ENCODE data around the gene SLC4A5. TPM values are rescaled to one million over a fixed set of nuclear protein-coding genes. Genes with fewer than 3 reads are reported as not detected.

Gene SLC4A5
- total RNA-seq, 2 experiments from 2014 or later = 1.1 to 2.3 TPM

DNA sequence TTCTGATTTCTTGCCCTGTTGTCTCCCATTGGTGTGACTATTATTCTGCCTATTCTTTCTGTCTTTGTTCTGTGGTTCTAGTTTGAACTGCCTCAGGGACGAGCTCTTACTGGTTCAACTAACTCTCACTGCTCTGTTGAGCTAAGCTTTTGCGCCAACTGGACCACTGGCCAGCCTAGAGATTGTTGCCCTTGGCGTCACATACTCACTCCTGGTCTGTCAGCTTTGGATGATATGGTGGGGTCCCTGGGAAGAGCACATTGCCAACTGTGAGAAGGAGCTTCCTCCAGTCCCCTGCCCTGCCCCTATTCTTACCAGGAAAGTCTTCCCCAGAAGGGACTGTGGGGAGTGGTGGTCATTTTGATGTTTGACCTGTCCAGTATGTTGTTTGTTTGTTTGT lies 138.8 kb downstream of the SLC4A5 start:
- Mint-ChIP-seq H3K9me3 (no peaks in the 10 kb centered on the region), H3K27ac (peak overlapping the region; percentile 93), H3K27me3 (ENCODE audit: low read depth) (no peaks in the 10 kb centered on the region), H3K36me3 (ENCODE audit: low read depth) (peaks cover 83% of the 10 kb centered on the region), H3K4me3 (peak overlapping the region; percentile 48), H3K4me1 (ENCODE audit: low read depth) (peaks cover 70% of the 10 kb centered on the region)
- CTCF ChIA-PET = interaction anchor here (0.6 to 1.7 kb wide), 2 partner anchors 99 to 378 kb away, joined by 5 to 6 read pairs; no protein-coding TSS in a partner anchor
- no peak for DNase-seq
- intact Hi-C loops (cut with micrococcal nuclease) = no loop called here

DNA sequence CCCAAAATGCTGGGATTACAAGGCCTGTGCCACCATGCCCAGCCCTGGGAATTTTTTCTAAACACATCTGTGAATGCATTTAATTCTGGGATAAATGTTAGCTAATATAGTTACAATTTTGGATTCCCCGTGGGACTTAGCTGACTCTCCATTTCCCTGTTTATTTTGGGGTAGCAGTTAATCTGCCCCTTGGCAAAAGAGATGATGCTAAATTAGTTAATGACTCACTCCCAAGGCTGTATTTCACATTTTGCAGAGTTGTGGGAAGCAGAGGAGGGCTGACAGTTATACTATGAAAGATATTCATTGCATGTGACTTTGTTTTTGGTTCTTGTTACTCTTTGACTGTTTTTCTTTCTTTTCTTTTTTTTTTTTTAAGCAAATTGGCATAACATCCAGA lies 141.6 kb downstream of the SLC4A5 start:
- H3K9me3 Mint-ChIP-seq = no peaks in the 10 kb centered on the region
- H3K36me3 Mint-ChIP-seq (ENCODE audit: low read depth) = peaks cover 70% of the 10 kb centered on the region
- H3K27me3 Mint-ChIP-seq (ENCODE audit: low read depth) = no peaks in the 10 kb centered on the region
- H3K27ac Mint-ChIP-seq = peak overlapping the region; percentile 99
- CTCF ChIA-PET = interaction anchor here (0.7 to 0.9 kb wide), 2 partner anchors 13 to 375 kb away, joined by 3 read pairs; no protein-coding TSS in a partner anchor
- intact Hi-C loops (cut with micrococcal nuclease) = no loop called here
- H3K4me3 Mint-ChIP-seq = peak overlapping the region; percentile 97
- DNase-seq = no peak
- peaks cover 65% of the 10 kb centered on the region for H3K4me1 Mint-ChIP-seq (ENCODE audit: low read depth)

DNA sequence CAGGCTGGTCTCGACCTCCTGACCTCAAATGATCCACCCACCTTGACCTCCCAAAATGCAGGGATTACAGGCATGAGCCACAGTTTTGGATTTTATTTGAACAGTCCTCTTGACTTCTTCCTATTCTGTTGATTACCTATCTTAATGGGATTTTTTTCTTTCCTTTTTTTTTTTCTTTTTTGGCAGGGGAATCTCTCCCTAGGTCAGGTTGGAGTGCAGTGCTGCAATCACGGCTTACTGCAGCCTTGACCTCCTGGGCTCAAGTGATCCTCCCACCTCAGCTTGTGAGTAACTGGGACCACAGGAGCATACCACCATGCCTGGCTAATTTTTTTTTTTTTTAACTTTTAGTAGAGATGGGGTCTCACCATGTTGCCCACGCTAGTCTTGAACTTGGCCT lies 142.0 kb downstream of the SLC4A5 start:
- CTCF ChIA-PET = interaction anchor here (0.7 to 3.2 kb wide), 3 partner anchors 14 to 374 kb away, joined by 3 to 13 read pairs (median 3); partner anchors contain the start of gene MOB1A
- Mint-ChIP-seq H3K27ac (peak overlapping the region; percentile 99), H3K27me3 (ENCODE audit: low read depth) (no peaks in the 10 kb centered on the region), H3K9me3 (no peaks in the 10 kb centered on the region), H3K4me1 (ENCODE audit: low read depth) (peaks cover 61% of the 10 kb centered on the region), H3K36me3 (ENCODE audit: low read depth) (peaks cover 66% of the 10 kb centered on the region), H3K4me3 (peak overlapping the region; percentile 97)
- no peak for DNase-seq
- intact Hi-C loops (cut with micrococcal nuclease) = no loop called here

DNA sequence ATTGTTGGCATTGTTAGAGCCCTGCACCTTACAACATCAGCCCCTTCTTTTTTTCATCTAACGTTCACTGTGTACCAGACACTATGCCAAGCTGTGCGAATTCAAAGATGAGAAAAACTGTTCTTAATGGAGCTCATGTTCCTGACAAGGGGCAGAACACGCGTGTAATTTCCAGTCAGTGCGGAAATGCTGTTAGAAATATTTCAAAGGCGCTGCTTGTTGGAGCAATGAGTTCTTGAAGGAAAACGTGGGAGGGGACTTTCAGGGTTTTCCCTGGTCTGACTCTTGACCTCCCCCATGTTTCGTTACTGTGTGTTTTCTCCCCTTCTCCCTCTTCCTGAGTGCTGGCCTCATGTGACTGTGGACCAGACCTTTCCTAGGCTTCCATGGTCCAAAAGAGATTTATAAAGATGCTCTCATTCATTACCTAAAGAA lies 143.3 kb downstream of the SLC4A5 start:
- peak; percentile 72 for DNase-seq
- H3K27me3 Mint-ChIP-seq (ENCODE audit: low read depth) = no peaks in the 10 kb centered on the region
- H3K9me3 Mint-ChIP-seq = no peaks in the 10 kb centered on the region
- H3K4me1 Mint-ChIP-seq (ENCODE audit: low read depth) = peaks cover 48% of the 10 kb centered on the region
- H3K36me3 Mint-ChIP-seq (ENCODE audit: low read depth) = peaks cover 54% of the 10 kb centered on the region
- peak overlapping the region; percentile 97 for H3K4me3 Mint-ChIP-seq
- peak overlapping the region; percentile 99 for H3K27ac Mint-ChIP-seq
- CTCF ChIA-PET = interaction anchor here (0.6 to 3.2 kb wide), 7 partner anchors 16 to 378 kb away, joined by 3 to 13 read pairs (median 4); partner anchors contain the start of gene MOB1A
- intact Hi-C loops (cut with micrococcal nuclease) = loop anchor here (1.0 to 5.0 kb wide), 4 partner anchors 53 to 259 kb away; partner anchors contain the start of genes BOLA3 and WBP1

DNA sequence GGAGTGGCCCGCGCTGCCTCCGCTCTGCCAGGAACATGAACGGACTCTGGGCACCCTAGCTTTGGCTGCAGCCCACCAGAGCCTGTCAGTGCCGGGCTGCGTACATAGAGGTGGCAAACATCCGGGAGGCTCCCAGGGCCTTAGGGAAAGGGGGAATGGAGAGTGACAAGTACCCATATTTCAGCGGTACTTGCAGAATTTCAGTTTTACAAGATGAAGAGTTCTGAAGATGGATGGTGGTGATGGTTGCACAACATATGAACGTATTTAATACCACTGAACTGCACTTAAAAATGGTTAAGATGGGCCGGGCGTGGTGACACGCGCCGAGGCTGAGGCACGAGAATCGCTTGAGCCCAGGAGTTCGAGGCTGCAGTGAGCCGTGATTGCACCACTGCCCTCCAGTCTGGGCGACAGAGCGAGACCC lies 143.9 kb downstream of the SLC4A5 start:
- intact Hi-C loops (cut with micrococcal nuclease) = loop anchor here (2.0 to 5.0 kb wide), 3 partner anchors 78 to 260 kb away; partner anchors contain the start of gene WBP1
- Mint-ChIP-seq H3K27me3 (ENCODE audit: low read depth) (no peaks in the 10 kb centered on the region), H3K4me3 (peak overlapping the region; percentile 97), H3K36me3 (ENCODE audit: low read depth) (peaks cover 48% of the 10 kb centered on the region), H3K9me3 (no peaks in the 10 kb centered on the region), H3K27ac (peak overlapping the region; percentile 99), H3K4me1 (ENCODE audit: low read depth) (peaks cover 42% of the 10 kb centered on the region)
- CTCF ChIA-PET = interaction anchor here (0.6 to 3.2 kb wide), 8 partner anchors 11 to 377 kb away, joined by 3 to 13 read pairs (median 4); partner anchors contain the start of gene MOB1A
- no peak for DNase-seq

DNA sequence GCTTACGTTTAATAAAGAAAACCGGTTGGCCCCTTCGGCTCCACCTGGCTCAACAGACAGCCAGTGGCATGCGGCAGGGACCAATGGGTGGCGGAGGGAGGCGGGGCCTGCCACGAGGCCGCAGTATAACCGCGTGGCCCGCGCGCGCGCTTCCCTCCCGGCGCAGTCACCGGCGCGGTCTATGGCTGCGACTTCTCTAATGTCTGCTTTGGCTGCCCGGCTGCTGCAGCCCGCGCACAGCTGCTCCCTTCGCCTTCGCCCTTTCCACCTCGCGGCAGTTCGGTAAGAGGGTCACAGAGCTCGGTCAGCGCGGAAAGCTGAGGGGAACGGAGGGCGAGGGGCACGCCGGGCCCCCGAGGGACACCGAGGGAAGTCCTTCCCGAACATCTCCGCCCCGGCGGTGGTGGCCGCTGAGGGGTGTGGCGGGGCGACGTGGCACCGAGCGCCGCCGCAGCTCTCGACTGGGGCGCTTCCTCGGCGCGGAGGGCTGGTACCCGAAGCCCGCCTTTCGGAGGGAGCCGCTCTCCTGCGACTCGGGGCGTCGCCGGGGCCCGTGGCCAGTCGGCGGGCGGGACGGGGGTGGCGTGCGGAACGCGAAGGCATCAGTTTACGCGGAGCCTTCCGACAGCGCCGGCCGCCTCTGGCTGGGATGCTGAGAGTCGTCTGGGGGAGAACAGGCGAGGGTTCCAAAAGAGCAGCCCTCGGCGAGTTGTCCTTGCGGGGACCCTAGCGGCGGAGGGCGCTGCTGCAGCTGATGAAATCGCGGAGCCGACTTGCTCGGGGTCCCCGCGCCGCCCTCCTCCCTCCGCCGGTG lies 144.5 kb downstream of the SLC4A5 start, which contains the start of gene MTHFD2:
Gene MTHFD2, plus strand, starts transcription at position 155 of the 814 bp plus-strand sequence. Its CDS starts 27 bp downstream, at position 182.
- CTCF ChIA-PET = interaction anchor here (0.6 to 3.2 kb wide), 8 partner anchors 11 to 374 kb away, joined by 3 to 13 read pairs (median 4); partner anchors contain the start of gene MOB1A
- H3K27ac Mint-ChIP-seq = peak within 1 kb of the TSS; percentile 99
- peaks cover 36% of the 10 kb centered on the region for H3K4me1 Mint-ChIP-seq (ENCODE audit: low read depth)
- intact Hi-C loops (cut with micrococcal nuclease) = loop anchor here (1.0 to 5.0 kb wide), 9 partner anchors 8 to 461 kb away; partner anchors contain the start of genes MOB1A, STAMBP, TPRKB and WBP1
- H3K9me3 Mint-ChIP-seq = no peaks in the 10 kb centered on the region
- no peaks in the 10 kb centered on the region for H3K27me3 Mint-ChIP-seq (ENCODE audit: low read depth)
- H3K36me3 Mint-ChIP-seq (ENCODE audit: low read depth) = peaks cover 42% of the 10 kb centered on the region
- peak within 1 kb of the TSS; percentile 97 for H3K4me3 Mint-ChIP-seq
- DNase-seq = peak; percentile 95

DNA sequence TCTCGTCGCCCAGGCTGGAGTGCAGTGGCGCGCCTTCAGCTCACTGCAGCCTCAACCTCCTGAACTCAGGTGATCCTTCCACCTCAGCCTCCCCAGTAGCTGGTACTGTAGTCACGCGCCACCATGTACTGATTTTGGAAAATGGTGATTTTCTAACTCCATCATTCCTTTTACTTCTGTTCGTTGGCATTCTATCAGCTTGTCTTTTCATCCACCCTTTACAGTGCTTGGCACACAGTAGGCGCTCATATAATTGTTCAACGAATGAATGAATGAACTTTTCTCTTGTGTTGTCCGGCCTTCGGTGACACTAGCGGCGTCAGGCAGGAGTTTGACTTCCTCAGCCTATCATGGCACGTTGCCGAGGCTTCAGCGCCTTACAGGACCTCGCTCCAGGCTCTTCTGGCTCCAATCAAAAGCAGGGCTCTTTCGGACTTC lies 145.2 kb downstream of the SLC4A5 start:
- Mint-ChIP-seq H3K4me1 (ENCODE audit: low read depth) (peaks cover 31% of the 10 kb centered on the region), H3K36me3 (ENCODE audit: low read depth) (peaks cover 38% of the 10 kb centered on the region), H3K9me3 (no peaks in the 10 kb centered on the region), H3K27ac (peak overlapping the region; percentile 99), H3K27me3 (ENCODE audit: low read depth) (no peaks in the 10 kb centered on the region), H3K4me3 (peak overlapping the region; percentile 97)
- intact Hi-C loops (cut with micrococcal nuclease) = loop anchor here (1.0 to 5.0 kb wide), 9 partner anchors 8 to 461 kb away; partner anchors contain the start of genes MOB1A, STAMBP, TPRKB and WBP1
- DNase-seq = no peak
- CTCF ChIA-PET = interaction anchor here (0.8 to 3.2 kb wide), 7 partner anchors 10 to 382 kb away, joined by 3 to 13 read pairs (median 3); partner anchors contain the start of gene MOB1A

GRCh38 chr2:74197049-74197448 lies 146.2 kb downstream of the SLC4A5 start:
- H3K36me3 Mint-ChIP-seq (ENCODE audit: low read depth) = peaks cover 29% of the 10 kb centered on the region
- H3K4me3 Mint-ChIP-seq = peak overlapping the region; percentile 34
- no peaks in the 10 kb centered on the region for H3K9me3 Mint-ChIP-seq
- H3K27me3 Mint-ChIP-seq (ENCODE audit: low read depth) = no peaks in the 10 kb centered on the region
- peaks cover 25% of the 10 kb centered on the region for H3K4me1 Mint-ChIP-seq (ENCODE audit: low read depth)
- intact Hi-C loops (cut with micrococcal nuclease) = loop anchor here (5.0 kb wide), 1 partner anchor 210 kb away; no protein-coding TSS in a partner anchor
- peak overlapping the region; percentile 36 for H3K27ac Mint-ChIP-seq
- DNase-seq = no peak
- CTCF ChIA-PET = interaction anchor here (0.8 to 1.7 kb wide), 6 partner anchors 9 to 381 kb away, joined by 3 to 9 read pairs (median 4); partner anchors contain the start of gene MOB1A

DNA sequence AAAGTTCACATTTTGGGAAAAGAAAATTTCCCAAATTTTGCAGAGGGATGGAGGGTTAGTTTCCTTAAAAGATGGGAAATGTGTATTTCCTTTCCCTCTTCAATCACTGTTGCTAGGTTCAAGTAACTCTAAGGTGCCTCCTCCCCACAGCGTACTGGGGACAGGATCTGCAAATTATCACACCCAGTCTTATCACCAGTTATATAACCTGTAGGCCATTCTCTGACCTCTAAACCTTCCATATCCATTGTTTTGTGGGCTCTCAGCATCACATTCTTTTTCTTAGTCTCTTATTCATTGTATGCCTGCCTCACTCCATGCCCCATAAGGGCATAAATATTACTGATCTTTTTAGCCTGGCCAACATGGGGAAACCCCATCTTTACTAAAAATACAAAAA lies 148.4 kb downstream of the SLC4A5 start:
- Mint-ChIP-seq H3K27ac (no peak overlapping the region), H3K4me1 (ENCODE audit: low read depth) (peaks cover 10% of the 10 kb centered on the region), H3K4me3 (no peak overlapping the region), H3K9me3 (no peaks in the 10 kb centered on the region), H3K27me3 (ENCODE audit: low read depth) (no peaks in the 10 kb centered on the region), H3K36me3 (ENCODE audit: low read depth) (peaks cover 11% of the 10 kb centered on the region)
- intact Hi-C loops (cut with micrococcal nuclease) = loop anchor here (5.0 kb wide), 1 partner anchor 207 kb away; no protein-coding TSS in a partner anchor
- no peak for DNase-seq
- CTCF ChIA-PET = no interaction called here

DNA sequence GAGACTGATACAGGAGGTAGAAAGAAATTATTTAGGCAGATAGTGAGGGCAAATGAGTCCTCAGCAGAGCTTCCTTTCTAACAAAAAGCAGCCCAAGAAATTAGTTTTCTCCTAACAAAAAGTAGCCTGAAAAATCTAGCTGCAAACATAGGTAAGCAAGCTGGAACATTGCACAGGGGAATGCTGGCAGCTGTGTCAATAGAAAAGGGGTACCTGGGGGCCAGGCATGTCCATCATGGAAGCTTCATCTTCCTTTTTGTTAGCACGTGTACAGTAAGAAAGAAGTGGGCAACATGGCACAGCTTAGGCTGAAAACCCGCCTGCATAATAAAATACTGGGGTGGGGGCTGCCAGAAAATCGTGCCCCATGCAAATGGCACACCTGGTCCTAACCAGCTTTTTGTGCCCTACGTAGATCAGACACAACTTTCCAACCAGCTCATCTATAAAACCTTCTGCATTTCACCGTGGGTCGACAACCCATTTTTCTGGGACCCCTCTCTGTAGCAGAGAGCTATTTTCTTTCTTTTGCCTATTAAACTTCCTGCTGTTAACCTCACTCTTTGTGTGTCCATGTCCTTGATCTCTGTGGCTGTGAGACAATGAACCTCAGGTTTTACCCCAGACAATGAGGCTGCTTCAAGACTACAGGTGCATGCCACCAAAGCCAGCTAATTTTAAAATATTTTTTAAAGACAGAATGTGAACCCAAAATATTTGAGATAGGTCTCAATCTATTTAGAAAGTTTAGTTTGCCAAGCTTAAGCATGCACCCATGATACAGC lies 151.4 kb downstream of the SLC4A5 start:
- intact Hi-C loops (cut with micrococcal nuclease) = no loop called here
- Mint-ChIP-seq H3K4me3 (no peak overlapping the region), H3K4me1 (ENCODE audit: low read depth) (peaks cover 2% of the 10 kb centered on the region), H3K36me3 (ENCODE audit: low read depth) (no peaks in the 10 kb centered on the region), H3K27me3 (ENCODE audit: low read depth) (peaks cover 2% of the 10 kb centered on the region), H3K9me3 (no peaks in the 10 kb centered on the region), H3K27ac (no peak overlapping the region)
- CTCF ChIA-PET = interaction anchor here (1.8 to 2.7 kb wide), 2 partner anchors 13 to 40 kb away, joined by 6 to 17 read pairs; partner anchors contain the start of gene MOB1A
- no peak for DNase-seq

- DNase-seq = no peak
- H3K9me3 Mint-ChIP-seq = no peaks in the 10 kb centered on the region
- peaks cover 17% of the 10 kb centered on the region for H3K4me1 Mint-ChIP-seq (ENCODE audit: low read depth)
- H3K27me3 Mint-ChIP-seq (ENCODE audit: low read depth) = peaks cover 2% of the 10 kb centered on the region
- H3K36me3 Mint-ChIP-seq (ENCODE audit: low read depth) = no peaks in the 10 kb centered on the region
- intact Hi-C loops (cut with micrococcal nuclease) = no loop called here
- H3K27ac Mint-ChIP-seq = no peak overlapping the region
- CTCF ChIA-PET = interaction anchor here (0.7 kb wide), 1 partner anchor 8 kb away, joined by 4 read pairs; no protein-coding TSS in a partner anchor
- H3K4me3 Mint-ChIP-seq = no peak overlapping the region
Measured at GRCh38 chr2:74188696-74189095, 154.5 kb downstream of the SLC4A5 start.

All from activated naive CD4-positive, alpha-beta T cell treated with anti-CD3 and anti-CD28 coated beads for 36 hours (primary cell).